CD4-positive, alpha-beta T cell treated with Interleukin-10 for 1 hour (primary cell): Measurements from ENCODE around the gene GHRHR.

Experiments
- DNase-seq: peaks from one replicate; pipeline ENCODE4 v3.0.0-alpha.2; 2020

GHRHR gene

DNA sequence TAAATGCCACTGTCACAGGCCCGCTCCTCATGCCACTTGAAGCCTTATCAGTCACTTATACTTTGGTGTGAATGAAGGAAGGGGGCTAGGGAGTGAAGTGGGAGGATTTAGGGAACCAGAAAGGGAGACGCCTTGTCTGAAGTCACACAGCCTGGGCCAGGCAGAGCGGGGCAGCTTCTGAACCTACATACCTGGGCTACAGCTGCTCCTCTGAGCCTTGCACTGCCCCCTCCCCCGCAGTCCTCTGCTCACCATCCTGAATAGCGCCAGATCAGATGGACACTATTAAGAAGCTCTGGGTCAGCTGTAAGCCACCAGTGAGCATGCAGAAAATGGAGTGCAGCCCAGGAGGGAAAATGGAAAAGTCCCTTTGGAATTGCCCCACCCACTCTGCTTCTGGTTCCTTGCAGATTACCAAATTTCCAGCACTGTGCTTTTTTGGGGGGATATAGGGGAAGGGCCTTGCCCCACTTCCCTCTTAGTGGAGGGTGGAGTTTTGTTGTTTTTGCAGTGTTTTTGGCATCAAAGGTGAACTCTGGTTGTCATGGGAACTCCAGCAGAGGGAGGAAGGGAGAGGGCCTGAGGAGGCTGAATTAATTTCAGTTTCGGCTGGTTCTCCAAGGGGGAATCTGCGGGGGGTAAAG is 53.4 kb downstream of the GHRHR start:
- peak; percentile 20 for DNase-seq

DNA sequence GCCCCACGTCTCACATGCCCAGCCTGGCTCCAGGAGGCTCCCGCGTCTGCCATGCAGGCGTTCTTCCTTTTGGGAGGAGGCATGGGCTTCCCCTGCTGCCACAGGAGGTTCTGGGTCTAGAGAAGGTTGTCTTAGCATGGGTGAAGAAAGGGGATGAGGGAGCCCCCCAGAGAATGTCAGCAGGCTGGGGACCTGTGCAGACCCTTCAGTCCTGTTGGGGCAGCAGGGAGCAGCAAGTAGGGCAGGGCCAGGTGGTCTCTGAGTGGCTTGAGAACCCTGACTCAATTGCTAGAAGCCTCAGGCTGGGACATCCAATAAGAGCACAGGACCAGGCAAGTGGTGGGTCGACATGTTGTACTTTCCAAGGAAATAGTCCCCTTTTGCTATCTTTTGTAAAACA is 54.0 kb downstream of the GHRHR start:
- DNase-seq, result no peak

GRCh38 chr7:31019509-31019908 is 55.8 kb downstream of the GHRHR start:
- no peak for DNase-seq

DNA sequence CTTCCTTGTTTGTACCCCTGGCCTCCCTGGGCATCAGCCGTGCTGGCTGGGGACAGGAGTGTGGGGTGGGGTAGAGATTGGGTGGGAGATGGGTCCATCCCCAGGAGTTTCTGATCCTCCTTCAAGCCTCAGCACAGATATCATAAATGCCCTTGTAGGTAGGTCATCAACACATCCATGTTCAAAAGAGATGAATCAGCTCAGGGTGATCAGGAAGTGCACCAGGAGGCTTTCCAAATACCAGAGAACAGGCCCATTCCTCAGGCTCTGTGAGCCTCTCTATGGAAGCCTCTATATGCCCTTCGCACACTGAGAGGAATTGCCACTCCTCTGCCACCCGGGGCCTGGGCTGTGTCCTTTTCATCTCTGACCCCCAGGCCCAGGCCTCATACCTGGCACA is 56.4 kb downstream of the GHRHR start:
- DNase-seq, result no peak

DNA sequence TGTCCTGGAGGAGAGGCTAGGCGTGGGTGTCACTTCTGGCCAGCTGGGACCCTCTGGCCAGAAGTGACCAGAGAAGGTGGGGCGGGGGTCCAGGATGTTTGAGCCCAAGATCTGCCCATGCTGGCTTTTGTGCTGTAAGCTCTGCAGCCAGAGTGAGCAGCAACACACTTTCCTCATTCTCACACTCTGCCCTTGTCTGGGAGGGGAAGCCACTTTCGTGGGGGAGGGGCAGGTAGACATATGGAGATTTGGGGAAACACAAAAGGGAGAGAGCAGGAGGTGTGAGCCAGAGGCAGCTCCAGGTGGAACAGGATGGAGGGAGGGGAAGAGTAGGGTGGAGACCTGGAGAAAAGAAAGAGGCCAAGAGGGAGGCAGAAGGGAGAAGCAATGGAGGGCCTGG is 56.9 kb downstream of the GHRHR start:
- no peak for DNase-seq

DNA sequence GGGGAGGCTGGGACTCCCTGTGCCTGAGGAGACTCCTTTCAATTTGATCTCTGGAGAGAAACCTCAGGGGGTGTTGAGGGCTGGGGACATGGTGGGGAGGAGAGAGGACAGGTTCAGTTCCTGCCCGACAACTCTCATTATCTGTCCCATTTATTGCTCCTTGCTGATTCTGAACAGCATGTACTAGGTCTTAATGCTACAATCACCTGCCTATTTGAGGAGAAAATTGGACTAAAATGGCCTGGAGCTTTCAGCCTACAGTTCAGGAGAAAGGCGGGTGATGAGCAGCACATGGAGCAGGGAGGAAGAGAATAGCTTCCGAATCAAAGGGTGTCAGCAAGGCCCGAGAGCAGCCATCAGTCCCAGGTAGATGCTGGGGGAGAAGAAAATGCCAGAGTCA is 58.4 kb downstream of the GHRHR start:
- no peak for DNase-seq

GRCh38 chr7:31022726-31023125 is 59.0 kb downstream of the GHRHR start:
- DNase-seq, result no peak

DNA sequence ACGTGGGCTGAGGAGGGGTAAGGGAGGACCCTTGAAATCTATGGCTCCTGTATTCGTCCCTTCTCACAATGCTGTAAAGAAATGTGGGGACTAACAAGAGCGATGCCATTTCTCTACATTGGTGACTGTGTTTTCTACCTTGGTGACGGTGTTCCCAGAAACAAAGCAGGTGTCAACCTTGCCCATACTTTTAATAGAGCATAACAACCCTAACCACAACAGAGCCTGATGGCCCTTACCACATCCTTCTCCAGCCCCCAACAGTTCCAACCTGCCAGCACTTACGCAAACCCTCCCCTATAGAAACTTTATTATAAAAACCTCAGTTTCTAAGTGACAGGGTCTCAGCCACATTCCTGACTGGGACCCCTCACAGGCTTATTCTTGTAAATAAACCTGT is 60.1 kb downstream of the GHRHR start:
- DNase-seq, result peak; percentile 26

GRCh38 chr7:31027161-31027965 is 63.6 kb downstream of the GHRHR start:
- no peak for DNase-seq

DNA sequence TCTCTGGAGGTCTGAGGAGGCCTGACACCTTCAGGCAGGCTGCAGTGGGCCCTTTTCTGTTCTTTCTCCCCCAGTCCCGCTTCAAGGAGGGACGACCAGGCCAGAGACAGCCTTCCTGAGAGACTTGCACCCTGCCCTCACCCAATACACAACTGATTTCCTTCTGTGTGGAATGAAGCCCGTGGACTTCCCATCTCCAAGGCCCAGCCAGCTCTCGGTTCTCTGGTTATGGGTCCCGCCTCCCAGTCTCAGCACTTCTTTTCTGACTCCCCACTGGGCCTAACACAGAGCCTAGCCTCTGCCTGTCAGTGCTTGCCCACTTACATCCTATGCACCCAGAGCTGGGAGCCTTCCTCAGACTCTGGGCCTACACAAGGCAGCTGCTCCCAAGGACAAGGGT is 64.3 kb downstream of the GHRHR start:
- no peak for DNase-seq

DNA sequence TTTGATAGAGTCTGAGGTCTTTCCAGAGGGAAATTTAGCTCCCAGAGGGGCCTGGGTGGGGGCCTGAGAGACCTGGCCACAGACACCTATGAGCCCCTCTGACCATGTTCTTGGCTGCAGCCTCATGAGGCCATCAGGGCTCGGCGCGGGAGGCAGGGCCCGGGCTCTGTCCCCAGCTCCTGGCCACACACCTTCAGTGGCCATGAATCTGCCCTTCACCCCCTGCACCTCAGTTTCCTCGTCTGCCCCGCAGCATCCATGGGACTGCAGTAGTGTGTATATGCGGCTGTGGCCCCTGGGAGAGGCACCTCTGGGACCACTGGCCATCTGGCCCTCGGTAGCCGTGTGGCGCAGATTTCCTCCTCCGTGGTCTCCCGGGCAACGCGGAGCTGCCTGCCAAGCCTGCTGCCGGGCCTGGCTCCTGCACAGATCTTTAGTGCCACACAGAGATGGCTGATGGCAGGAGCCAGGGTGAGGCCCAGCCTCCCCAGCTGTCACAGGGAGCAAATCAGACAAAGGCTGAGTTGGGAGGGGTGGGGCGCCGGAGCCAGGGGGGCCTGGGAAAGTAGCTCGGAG is 64.8 kb downstream of the GHRHR start:
- DNase-seq, result no peak
